ENCODE results near the gene TDRD3.

GRCh38 chr13:60619461-60619860 is 222.4 kb downstream of the TDRD3 start:
- no peak for TF ChIP-seq POLR2A (IDR thresholded peaks at IDR 0.05)
- no peak for TF ChIP-seq CTCF (IDR thresholded peaks at IDR 0.05)
- no peak for TF ChIP-seq POLR2AphosphoS5 (IDR thresholded peaks at IDR 0.05)

All from breast epithelium (tissue), 3 donors.